ENCODE data around the gene LYAR. TPM values are rescaled to one million over a fixed set of nuclear protein-coding genes. Genes with fewer than 3 reads are reported as not detected.

LYAR gene
- total and polyA plus RNA-seq, 2 donors from 2014 or later = 6.6 to 8.6 TPM

GRCh38 chr4:4315461-4316149 lies 25.7 kb upstream of the LYAR start:
- Histone ChIP-seq H3K9ac (ENCODE audit: low read length in 3 of 3) (no peak overlapping the region), H3K9me3 (ENCODE audit: control insufficient read depth in 2 of 3, insufficient read depth in 1 of 3, low read length in 3 of 3) (no peaks in the 10 kb centered on the region), H3K4me3 (ENCODE audit: low read length in 3 of 3) (no peak overlapping the region), H3K4me1 (ENCODE audit: control insufficient read depth in 2 of 3, insufficient read depth in 2 of 3, low read depth in 1 of 3, low read length in 3 of 3) (no peaks in the 10 kb centered on the region), H3K27ac (ENCODE audit: low read depth in 2 of 2, low read length in 2 of 2) (no peak overlapping the region), H3K27me3 (ENCODE audit: control insufficient read depth, insufficient read depth, low read length) (no peaks in the 10 kb centered on the region), H3K36me3 (ENCODE audit: control insufficient read depth in 2 of 3, insufficient read depth in 3 of 3, low read length in 3 of 3) (peaks cover 0 to 15% (median 14%) of the 10 kb centered on the region in 3 donors)
- intact Hi-C loops (cut with DNase I) = no loop called here
- no peak for TF ChIP-seq CTCF (IDR thresholded peaks at IDR 0.05; ENCODE audit: borderline replicate concordance, extremely low read depth, insufficient read depth)
- no peak for DNase-seq
- FAIRE-seq = no peak

GRCh38 chr4:4311193-4311592 lies 21.2 kb upstream of the LYAR start:
- no peaks in the 10 kb centered on the region for H3K4me1 ChIP-seq (ENCODE audit: control insufficient read depth in 2 of 3, insufficient read depth in 2 of 3, low read depth in 1 of 3, low read length in 3 of 3)
- DNase-seq (no peak), FAIRE-seq (no peak)
- no peaks in the 10 kb centered on the region for H3K9me3 ChIP-seq (ENCODE audit: control insufficient read depth in 2 of 3, insufficient read depth in 1 of 3, low read length in 3 of 3)
- no peak for TF ChIP-seq CTCF (IDR thresholded peaks at IDR 0.05; ENCODE audit: borderline replicate concordance, extremely low read depth, insufficient read depth)
- H3K9ac ChIP-seq (ENCODE audit: low read length in 3 of 3) = no peak overlapping the region
- H3K27me3 ChIP-seq (ENCODE audit: control insufficient read depth, insufficient read depth, low read length) = no peaks in the 10 kb centered on the region
- intact Hi-C loops (cut with DNase I) = no loop called here
- H3K27ac ChIP-seq (ENCODE audit: low read depth in 2 of 2, low read length in 2 of 2) = no peak overlapping the region
- no peak overlapping the region for H3K4me3 ChIP-seq (ENCODE audit: low read length in 3 of 3)
- peaks cover 0 to 21% (median 15%) of the 10 kb centered on the region in 3 donors for H3K36me3 ChIP-seq (ENCODE audit: control insufficient read depth in 2 of 3, insufficient read depth in 3 of 3, low read length in 3 of 3)

GRCh38 chr4:4308800-4309441 lies 19.0 kb upstream of the LYAR start:
- no peak overlapping the region for H3K27ac ChIP-seq (ENCODE audit: low read depth in 2 of 2, low read length in 2 of 2)
- peaks cover 0 to 21% (median 11%) of the 10 kb centered on the region in 3 donors for H3K36me3 ChIP-seq (ENCODE audit: control insufficient read depth in 2 of 3, insufficient read depth in 3 of 3, low read length in 3 of 3)
- DNase-seq = no peak

More at GRCh38 chr4:4308800-4309441, 19.0 kb upstream of the LYAR start:
- TF ChIP-seq CTCF (IDR thresholded peaks at IDR 0.05; ENCODE audit: borderline replicate concordance, extremely low read depth, insufficient read depth) = no peak
- no peaks in the 10 kb centered on the region for H3K9me3 ChIP-seq (ENCODE audit: control insufficient read depth in 2 of 3, insufficient read depth in 1 of 3, low read length in 3 of 3)
- intact Hi-C loops (cut with DNase I) = no loop called here
- no peak for FAIRE-seq
- H3K4me3 ChIP-seq (ENCODE audit: low read length in 3 of 3) = no peak overlapping the region
- H3K27me3 ChIP-seq (ENCODE audit: control insufficient read depth, insufficient read depth, low read length) = no peaks in the 10 kb centered on the region
- H3K4me1 ChIP-seq (ENCODE audit: control insufficient read depth in 2 of 3, insufficient read depth in 2 of 3, low read depth in 1 of 3, low read length in 3 of 3) = no peaks in the 10 kb centered on the region
- no peak overlapping the region for H3K9ac ChIP-seq (ENCODE audit: low read length in 3 of 3)

Measured in kidney (tissue), 14 donors.